NAMALWA (cell line): ENCODE measurements around the gene NOTCH1.

ENCODE experiments used
- DNase-seq: peaks from one replicate; pipeline ENCODE4 v3.0.0-alpha.2; 2015; ENCODE audit warnings: low spot score

The NOTCH1 gene

GRCh38 chr9:136499935-136500910 is 45.6 kb downstream of the NOTCH1 start:
- no peak for DNase-seq

GRCh38 chr9:136499071-136499934 is 46.5 kb downstream of the NOTCH1 start:
- DNase-seq = no peak

GRCh38 chr9:136497916-136498695 is 47.7 kb downstream of the NOTCH1 start:
- no peak for DNase-seq

- no peak for DNase-seq
Observed at GRCh38 chr9:136496801-136497620, 48.8 kb downstream of the NOTCH1 start.

GRCh38 chr9:136496181-136496580 is 49.7 kb downstream of the NOTCH1 start:
- DNase-seq = no peak

GRCh38 chr9:136495238-136495800 is 50.5 kb downstream of the NOTCH1 start:
- DNase-seq = no peak

GRCh38 chr9:136494531-136495215 is 51.2 kb downstream of the NOTCH1 start:
- no peak for DNase-seq

GRCh38 chr9:136494012-136494411 is 51.8 kb downstream of the NOTCH1 start:
- DNase-seq = no peak

GRCh38 chr9:136493567-136493971 is 52.3 kb downstream of the NOTCH1 start:
- DNase-seq = no peak

GRCh38 chr9:136492978-136493522 is 52.8 kb downstream of the NOTCH1 start:
- no peak for DNase-seq

- DNase-seq = no peak
Observed at GRCh38 chr9:136489731-136490130, 56.1 kb downstream of the NOTCH1 start.

GRCh38 chr9:136488247-136489214 is 57.3 kb downstream of the NOTCH1 start:
- peak; percentile 64 for DNase-seq

GRCh38 chr9:136487672-136488071 is 58.2 kb downstream of the NOTCH1 start:
- DNase-seq = no peak

GRCh38 chr9:136486823-136487620 is 58.8 kb downstream of the NOTCH1 start:
- no peak for DNase-seq

- DNase-seq = no peak
Observed at GRCh38 chr9:136486131-136486530, 59.7 kb downstream of the NOTCH1 start.

GRCh38 chr9:136485049-136486045 is 60.5 kb downstream of the NOTCH1 start:
- DNase-seq = peak; percentile 88
